ENCODE data around the gene SPATA2. TPM values are rescaled to one million over a fixed set of nuclear protein-coding genes. Genes with fewer than 3 reads are reported as not detected.

The SPATA2 gene
- total RNA-seq, 1 experiment from 2014 or later, result 8.3 TPM

Other genes starting within 250 kb of the SPATA2 start
- gene B4GALT5, start 201.7 kb downstream of the SPATA2 start, total RNA-seq (2021; ENCODE audit: unreplicated experiment), result 40.0 TPM
- gene SLC9A8, start 102.7 kb downstream of the SPATA2 start, total RNA-seq (2021; ENCODE audit: unreplicated experiment), result 6.7 TPM
- gene RNF114, start 20.9 kb upstream of the SPATA2 start, total RNA-seq (2021; ENCODE audit: unreplicated experiment), result 70.0 TPM
- 8.8 TPM for gene SNAI1, start 67.5 kb upstream of the SPATA2 start, total RNA-seq (2021; ENCODE audit: unreplicated experiment)
- gene UBE2V1, start 197.6 kb upstream of the SPATA2 start, total RNA-seq (2021; ENCODE audit: unreplicated experiment), result 115 TPM
- 88.9 TPM for gene PEDS1, start 238.2 kb upstream of the SPATA2 start, total RNA-seq (2021; ENCODE audit: unreplicated experiment)

Measured in Panc1 (cell line).